ENCODE data around the gene NAA10. TPM values are rescaled to one million over a fixed set of nuclear protein-coding genes. Genes with fewer than 3 reads are reported as not detected.

Gene NAA10
- total RNA-seq, 2 experiments from 2014 or later, result 98.9 to 106 TPM

- H3K9me3 Mint-ChIP-seq (ENCODE audit: insufficient read depth), result no peaks in the 10 kb centered on the region
- no peak for DNase-seq
- H3K27ac Mint-ChIP-seq, result no peak overlapping the region
- ChIA-PET POLR2A (interaction anchor here (1.5 to 6.6 kb wide), 2 partner anchors 20 to 22 kb away, joined by 4 to 84 read pairs; partner anchors contain the start of gene ARHGAP4), CTCF (interaction anchor here (0.8 to 10.6 kb wide), 9 partner anchors 10 to 182 kb away, joined by 3 to 228 read pairs (median 4); partner anchors contain the start of genes ARHGAP4, HCFC1, NAA10 and PLXNB3)
- ATAC-seq, result no peak
- H3K4me3 Mint-ChIP-seq, result no peak overlapping the region
- H3K27me3 Mint-ChIP-seq (ENCODE audit: low read depth), result no peaks in the 10 kb centered on the region
- H3K4me1 Mint-ChIP-seq (ENCODE audit: low read depth), result peaks cover 48% of the 10 kb centered on the region
- H3K36me3 Mint-ChIP-seq (ENCODE audit: low read depth), result peaks cover 26% of the 10 kb centered on the region
Observed at GRCh38 chrX:153945956-153946943, 11.4 kb upstream of the NAA10 start.

DNA sequence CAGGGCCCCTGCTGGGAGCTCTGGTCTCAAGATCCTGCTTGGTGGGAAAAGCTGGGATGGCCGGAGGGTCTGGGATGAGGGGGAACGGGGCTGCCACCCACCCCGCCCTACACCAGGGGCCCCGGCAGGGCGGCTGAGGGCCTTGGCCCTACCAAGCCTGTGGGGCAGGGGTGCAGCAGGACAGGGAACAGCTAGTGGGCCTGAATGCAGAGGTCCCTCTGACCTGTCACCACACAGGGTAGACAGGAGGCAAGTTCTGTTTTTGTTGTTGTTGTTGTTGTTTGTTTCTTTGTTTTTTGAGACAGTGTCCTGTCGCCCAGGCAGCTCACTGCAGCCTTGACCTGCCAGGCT, 9.9 kb upstream of the NAA10 start:
- Mint-ChIP-seq H3K9me3 (ENCODE audit: insufficient read depth) (no peaks in the 10 kb centered on the region), H3K27me3 (ENCODE audit: low read depth) (no peaks in the 10 kb centered on the region), H3K4me1 (ENCODE audit: low read depth) (peaks cover 42% of the 10 kb centered on the region), H3K4me3 (peak overlapping the region; percentile 74), H3K36me3 (ENCODE audit: low read depth) (peaks cover 14% of the 10 kb centered on the region), H3K27ac (no peak overlapping the region)
- ATAC-seq (peak; percentile 11), DNase-seq (no peak)
- POLR2A ChIA-PET, result interaction anchor here (0.6 to 6.6 kb wide), 3 partner anchors 18 to 205 kb away, joined by 3 to 84 read pairs (median 3); partner anchors contain the start of gene ARHGAP4
- CTCF ChIA-PET, result interaction anchor here (10.6 kb wide), 1 partner anchor 19 kb away, joined by 228 read pairs; the partner anchor contains the start of gene ARHGAP4

DNA sequence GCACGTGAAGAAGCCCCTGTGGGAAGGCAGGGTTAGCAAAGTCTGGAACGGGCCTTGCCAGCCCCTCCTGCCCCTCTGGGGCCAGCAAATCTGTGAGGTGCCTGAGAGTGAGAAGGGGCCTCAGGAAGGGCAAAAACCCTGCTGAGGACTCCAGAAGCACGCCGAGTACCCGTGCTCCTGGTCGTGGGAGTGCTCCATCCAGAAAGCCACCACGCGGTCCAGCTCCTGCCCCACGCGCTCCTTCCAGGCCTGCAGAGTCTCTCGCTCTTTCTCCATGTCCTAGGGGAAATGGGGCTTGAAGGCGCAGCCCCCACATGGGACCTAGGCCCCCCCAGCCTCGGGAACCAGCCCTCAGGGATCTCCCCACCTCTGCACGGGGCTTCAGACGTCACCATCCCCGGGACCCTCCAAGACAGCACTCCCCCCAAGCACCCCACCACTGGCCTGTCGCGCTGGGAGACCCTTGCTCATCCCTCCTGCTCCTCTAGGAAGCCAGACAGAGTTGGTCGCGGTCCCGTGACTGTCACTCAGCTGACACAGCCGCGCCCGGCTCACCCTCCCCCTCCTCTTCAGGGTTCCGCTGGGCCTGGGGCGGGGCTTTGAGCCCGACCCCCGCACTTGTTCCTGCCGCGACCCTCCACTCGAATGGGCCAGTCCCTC, 9.4 kb upstream of the NAA10 start, which contains the start of gene RENBP:
Gene RENBP, minus strand, starts transcription at position 504 of the 660 bp plus-strand sequence. Its CDS starts 33 bp downstream, at position 471.
- peak; percentile 32 for ATAC-seq
- Mint-ChIP-seq H3K4me3 (peak within 1 kb of the TSS; percentile 74), H3K27ac (peak within 1 kb of the TSS; percentile 74), H3K4me1 (ENCODE audit: low read depth) (peaks cover 40% of the 10 kb centered on the region), H3K27me3 (ENCODE audit: low read depth) (no peaks in the 10 kb centered on the region), H3K9me3 (ENCODE audit: insufficient read depth) (no peaks in the 10 kb centered on the region), H3K36me3 (ENCODE audit: low read depth) (peaks cover 9% of the 10 kb centered on the region)
- ChIA-PET CTCF (interaction anchor here (10.6 kb wide), 1 partner anchor 18 kb away, joined by 228 read pairs; the partner anchor contains the start of gene ARHGAP4), POLR2A (interaction anchor here (0.6 to 6.6 kb wide), 3 partner anchors 17 to 160 kb away, joined by 3 to 84 read pairs (median 4); partner anchors contain the start of gene ARHGAP4)
- DNase-seq, result peak; percentile 51

GRCh38 chrX:153941336-153942252, 6.8 kb upstream of the NAA10 start:
- ATAC-seq (peak; percentile 18), DNase-seq (no peak)
- Mint-ChIP-seq H3K36me3 (ENCODE audit: low read depth) (no peaks in the 10 kb centered on the region), H3K27ac (peak overlapping the region; percentile 77), H3K9me3 (ENCODE audit: insufficient read depth) (no peaks in the 10 kb centered on the region), H3K4me3 (peak overlapping the region; percentile 66), H3K27me3 (ENCODE audit: low read depth) (no peaks in the 10 kb centered on the region), H3K4me1 (ENCODE audit: low read depth) (peaks cover 23% of the 10 kb centered on the region)
- ChIA-PET POLR2A (interaction anchor here (1.7 kb wide), 1 partner anchor 15 kb away, joined by 11 read pairs; the partner anchor contains the start of gene ARHGAP4), CTCF (interaction anchor here (0.9 to 2.0 kb wide), 2 partner anchors 13 to 17 kb away, joined by 4 to 6 read pairs; no protein-coding TSS in a partner anchor)

DNA sequence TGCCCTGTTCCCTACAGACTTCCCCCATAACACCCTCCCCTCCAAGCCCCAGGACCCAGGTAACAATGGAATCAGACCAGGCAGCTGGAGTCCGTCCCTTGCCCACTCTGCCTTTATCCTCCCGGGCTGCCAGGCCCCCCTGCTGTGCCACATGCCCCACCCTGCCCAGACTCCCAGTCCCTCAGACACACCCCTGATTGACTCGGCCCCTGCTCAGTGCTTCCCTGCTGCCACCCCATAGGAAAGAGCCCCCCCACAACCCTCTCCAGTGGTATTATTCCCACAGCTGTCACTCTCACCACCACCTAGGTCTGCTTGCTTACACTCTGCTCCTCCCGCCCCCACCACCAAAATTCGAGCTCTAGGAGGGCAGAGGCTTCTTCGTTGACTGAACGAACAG, 4.7 kb upstream of the NAA10 start:
- ChIA-PET POLR2A (interaction anchor here (1.1 to 1.6 kb wide), 4 partner anchors 10 to 15 kb away, joined by 3 to 5 read pairs (median 4); partner anchors contain the start of gene ARHGAP4), CTCF (interaction anchor here (1.4 to 2.7 kb wide), 3 partner anchors 8 to 15 kb away, joined by 4 to 10 read pairs (median 6); no protein-coding TSS in a partner anchor)
- Mint-ChIP-seq H3K27me3 (ENCODE audit: low read depth) (no peaks in the 10 kb centered on the region), H3K36me3 (ENCODE audit: low read depth) (no peaks in the 10 kb centered on the region), H3K4me1 (ENCODE audit: low read depth) (peaks cover 25% of the 10 kb centered on the region), H3K27ac (no peak overlapping the region), H3K4me3 (no peak overlapping the region), H3K9me3 (ENCODE audit: insufficient read depth) (no peaks in the 10 kb centered on the region)
- no peak for DNase-seq
- no peak for ATAC-seq

DNA sequence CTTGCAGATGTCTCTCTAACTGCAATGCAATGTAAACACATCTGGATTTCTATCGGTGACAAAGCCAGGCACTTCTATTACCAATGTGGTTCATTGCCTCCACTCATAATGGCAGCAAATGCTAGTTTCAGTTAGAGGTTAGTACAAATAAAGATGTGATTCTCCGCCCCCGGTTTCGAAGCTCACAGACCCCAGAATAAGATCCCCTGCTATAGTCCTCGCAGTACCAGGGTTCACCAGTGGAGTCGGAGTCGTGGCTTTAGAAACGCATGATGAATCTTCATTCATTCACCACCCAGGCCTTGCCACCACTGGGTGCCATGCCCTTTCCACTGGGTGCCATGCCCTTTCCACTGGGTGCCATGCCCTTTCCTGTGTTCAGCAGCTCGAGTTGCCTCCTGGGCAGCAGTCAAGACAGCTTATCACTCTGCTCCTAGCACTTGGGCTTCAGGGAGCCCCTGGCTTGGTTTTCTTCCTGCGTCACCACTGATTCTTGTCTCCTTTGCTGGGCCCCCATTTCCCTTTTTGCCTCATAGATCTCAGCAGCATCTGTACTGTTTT, 3.5 kb upstream of the NAA10 start:
- ATAC-seq (no peak), DNase-seq (no peak)
- no peaks in the 10 kb centered on the region for H3K27me3 Mint-ChIP-seq (ENCODE audit: low read depth)
- H3K36me3 Mint-ChIP-seq (ENCODE audit: low read depth), result no peaks in the 10 kb centered on the region
- peaks cover 26% of the 10 kb centered on the region for H3K4me1 Mint-ChIP-seq (ENCODE audit: low read depth)
- CTCF ChIA-PET, result interaction anchor here (1.2 to 2.7 kb wide), 2 partner anchors 9 to 14 kb away, joined by 5 to 10 read pairs; no protein-coding TSS in a partner anchor
- no peaks in the 10 kb centered on the region for H3K9me3 Mint-ChIP-seq (ENCODE audit: insufficient read depth)
- H3K4me3 Mint-ChIP-seq, result no peak overlapping the region
- POLR2A ChIA-PET, result interaction anchor here (0.6 kb wide), 1 partner anchor 60 kb away, joined by 3 read pairs; no protein-coding TSS in a partner anchor
- peak overlapping the region; percentile 33 for H3K27ac Mint-ChIP-seq

DNA sequence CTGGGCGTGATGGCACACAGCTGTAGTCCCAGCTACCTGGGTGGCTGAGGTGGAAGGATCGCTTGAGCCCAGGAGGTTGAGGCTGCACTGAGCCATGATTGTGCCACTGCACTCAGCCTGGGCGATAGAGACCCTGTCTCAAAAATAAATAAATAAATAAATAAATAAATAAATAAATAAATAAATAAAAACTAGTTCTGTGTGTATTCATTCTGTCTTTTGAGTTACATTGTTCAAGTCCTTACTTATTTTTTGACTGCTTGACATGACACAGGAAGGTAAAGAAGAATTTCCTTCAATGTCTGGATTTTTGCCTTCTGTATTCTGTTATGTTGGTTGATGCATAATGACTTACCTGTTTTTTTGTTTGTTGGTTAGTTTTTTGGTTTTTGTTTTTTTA, 2.2 kb upstream of the NAA10 start:
- H3K9me3 Mint-ChIP-seq (ENCODE audit: insufficient read depth), result no peaks in the 10 kb centered on the region
- H3K27me3 Mint-ChIP-seq (ENCODE audit: low read depth), result no peaks in the 10 kb centered on the region
- no peak overlapping the region for H3K4me3 Mint-ChIP-seq
- CTCF ChIA-PET, result interaction anchor here (2.7 kb wide), 1 partner anchor 10 kb away, joined by 10 read pairs; no protein-coding TSS in a partner anchor
- POLR2A ChIA-PET, result interaction anchor here (0.6 to 1.6 kb wide), 2 partner anchors 9 to 11 kb away, joined by 3 to 6 read pairs; partner anchors contain the start of gene ARHGAP4
- DNase-seq (no peak), ATAC-seq (no peak)
- H3K4me1 Mint-ChIP-seq (ENCODE audit: low read depth), result peaks cover 23% of the 10 kb centered on the region
- no peaks in the 10 kb centered on the region for H3K36me3 Mint-ChIP-seq (ENCODE audit: low read depth)
- H3K27ac Mint-ChIP-seq, result no peak overlapping the region

DNA sequence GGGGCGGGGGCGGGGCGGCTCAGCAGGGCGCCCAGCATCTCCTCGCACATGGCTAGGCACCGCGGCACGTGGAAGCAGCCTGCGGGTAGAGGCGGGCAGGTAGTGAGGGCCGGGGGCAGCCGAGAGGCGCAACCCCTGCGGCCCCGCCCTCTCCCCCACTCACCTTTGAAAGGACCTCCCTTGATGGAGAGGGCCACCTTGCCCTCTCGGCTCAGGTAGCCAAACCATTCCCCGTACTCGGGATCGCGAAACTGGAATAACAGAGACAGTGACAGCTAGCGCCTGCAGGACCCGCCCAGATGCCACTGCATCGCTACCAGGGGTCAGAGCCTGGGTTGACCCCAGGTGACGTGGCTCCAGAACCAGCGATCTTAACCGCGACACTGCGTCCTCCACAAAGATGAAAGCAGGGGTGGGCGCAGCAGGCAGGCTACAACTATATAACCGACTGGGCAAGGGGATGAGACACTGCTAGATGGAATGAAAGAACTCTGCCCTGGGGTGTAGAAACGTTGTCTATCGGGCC, 552 bp upstream of the NAA10 start:
- DNase-seq (no peak), ATAC-seq (no peak)
- Mint-ChIP-seq H3K27me3 (ENCODE audit: low read depth) (no peaks in the 10 kb centered on the region), H3K4me1 (ENCODE audit: low read depth) (peaks cover 31% of the 10 kb centered on the region), H3K27ac (peak overlapping the region; percentile 30), H3K4me3 (peak overlapping the region; percentile 62), H3K9me3 (ENCODE audit: insufficient read depth) (no peaks in the 10 kb centered on the region), H3K36me3 (ENCODE audit: low read depth) (peaks cover 10% of the 10 kb centered on the region)
- CTCF ChIA-PET, result interaction anchor here (1.0 to 1.8 kb wide), 3 partner anchors 11 to 12 kb away, joined by 3 to 12 read pairs (median 3); no protein-coding TSS in a partner anchor
- POLR2A ChIA-PET, result no interaction called here

GRCh38 chrX:153934148-153934761, 582 bp downstream of the NAA10 start:
- DNase-seq (no peak), ATAC-seq (peak; percentile 37)
- CTCF ChIA-PET, result interaction anchor here (1.0 to 1.8 kb wide), 3 partner anchors 10 to 23 kb away, joined by 3 to 12 read pairs (median 4); no protein-coding TSS in a partner anchor

More at GRCh38 chrX:153934148-153934761, 582 bp downstream of the NAA10 start:
- Mint-ChIP-seq H3K9me3 (ENCODE audit: insufficient read depth) (no peaks in the 10 kb centered on the region), H3K4me3 (peak overlapping the region; percentile 88), H3K4me1 (ENCODE audit: low read depth) (peaks cover 28% of the 10 kb centered on the region), H3K36me3 (ENCODE audit: low read depth) (peaks cover 17% of the 10 kb centered on the region), H3K27me3 (ENCODE audit: low read depth) (no peaks in the 10 kb centered on the region), H3K27ac (peak overlapping the region; percentile 85)
- POLR2A ChIA-PET, result interaction anchor here (0.9 kb wide), 1 partner anchor 36 kb away, joined by 3 read pairs; no protein-coding TSS in a partner anchor

All from activated CD8-positive, alpha-beta T cell treated with anti-CD3 and anti-CD28 coated beads, Interleukin-2, amount 10 ng/mL, durations not matched to agents 7 days and 5 days (primary cell).